HUES48 (cell line): ENCODE measurements around the gene SSR2.

ENCODE experiments used
- H3K27ac ChIP-seq: one replicate; pipeline ENCODE4 v1.7.0; 2013; ENCODE audit warnings: low read depth, low read length, inconsistent platforms
- H3K27me3 ChIP-seq: 2 replicates; pipeline ENCODE4 v1.6.1; 2013; ENCODE audit warnings: mild to moderate bottlenecking, low read length; ENCODE audit not compliant: control insufficient read depth, insufficient read depth
- H3K36me3 ChIP-seq: 2 replicates; pipeline ENCODE4 v1.6.1; 2013; ENCODE audit warnings: low read length; ENCODE audit not compliant: control insufficient read depth, insufficient read depth
- H3K4me1 ChIP-seq: 2 replicates; pipeline ENCODE4 v1.6.1; 2013; ENCODE audit warnings: mild to moderate bottlenecking, low read length; ENCODE audit not compliant: control insufficient read depth, insufficient read depth
- H3K4me3 ChIP-seq: 2 replicates; pipeline ENCODE4 v1.5.1; 2013; ENCODE audit warnings: mild to moderate bottlenecking, low read depth, low read length
- H3K9ac ChIP-seq: 2 replicates; pipeline ENCODE4 v1.6.1; 2013; ENCODE audit warnings: mild to moderate bottlenecking, low read depth, low read length, moderate library complexity
- H3K9me3 ChIP-seq: 2 replicates; pipeline ENCODE4 v1.6.1; 2013; ENCODE audit warnings: low read length; ENCODE audit not compliant: control insufficient read depth, insufficient read depth

SSR2 gene

DNA sequence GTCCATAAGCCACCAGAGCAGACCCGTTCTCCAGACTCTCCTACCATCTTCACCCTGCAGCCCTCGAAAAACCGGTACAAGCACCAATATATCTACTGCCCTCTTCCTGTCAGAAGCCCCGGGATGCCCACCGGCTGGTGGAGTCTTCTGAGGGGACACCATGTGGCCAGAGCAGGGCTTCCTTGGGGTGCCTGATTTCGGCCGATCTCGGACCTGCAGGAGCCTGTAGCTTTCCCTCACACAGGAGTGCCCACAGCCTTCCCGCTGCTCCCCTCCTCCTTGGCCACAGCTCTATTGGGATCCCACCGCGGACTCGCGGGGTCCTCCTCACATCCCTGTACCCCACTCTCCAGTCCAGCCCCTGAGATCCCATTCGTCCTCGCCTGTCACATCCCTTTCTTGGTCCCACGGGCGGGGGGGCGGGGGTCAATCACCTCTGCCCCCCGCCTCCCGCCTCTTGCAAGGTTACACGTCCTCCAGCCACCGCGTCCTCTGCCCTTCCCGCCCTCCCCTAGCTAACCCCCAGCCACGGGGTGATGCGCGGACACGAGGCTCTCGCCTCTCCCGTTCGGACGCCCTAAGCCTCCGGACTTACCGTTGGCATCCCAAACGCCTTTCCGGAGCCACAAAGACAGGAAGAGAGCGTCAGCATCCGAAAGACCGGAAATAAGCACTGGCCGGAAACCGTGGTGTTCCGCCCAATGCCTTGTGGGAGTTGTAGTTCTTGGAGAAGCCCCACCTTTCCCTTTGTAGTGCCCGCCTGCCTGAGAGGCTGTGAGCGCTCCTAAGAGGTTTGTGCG, at the start of gene SSR2:
TSS of gene SSR2 (minus strand) at position 659 of the 800 bp plus-strand sequence. CDS start 784 bp downstream, outside the sequence.
- H3K9me3 ChIP-seq = no peaks in the 10 kb centered on the region
- peak within 1 kb of the TSS; percentile 96 for H3K4me3 ChIP-seq
- H3K36me3 ChIP-seq = peaks cover 28% of the 10 kb centered on the region
- H3K4me1 ChIP-seq = peaks cover 8% of the 10 kb centered on the region; the same call in 1 of the 2 replicates
- H3K9ac ChIP-seq = peak within 1 kb of the TSS; percentile 60
- peaks cover 4% of the 10 kb centered on the region; the same call in 1 of the 2 replicates for H3K27me3 ChIP-seq
- H3K27ac ChIP-seq = no peak within 1 kb of the TSS

DNA sequence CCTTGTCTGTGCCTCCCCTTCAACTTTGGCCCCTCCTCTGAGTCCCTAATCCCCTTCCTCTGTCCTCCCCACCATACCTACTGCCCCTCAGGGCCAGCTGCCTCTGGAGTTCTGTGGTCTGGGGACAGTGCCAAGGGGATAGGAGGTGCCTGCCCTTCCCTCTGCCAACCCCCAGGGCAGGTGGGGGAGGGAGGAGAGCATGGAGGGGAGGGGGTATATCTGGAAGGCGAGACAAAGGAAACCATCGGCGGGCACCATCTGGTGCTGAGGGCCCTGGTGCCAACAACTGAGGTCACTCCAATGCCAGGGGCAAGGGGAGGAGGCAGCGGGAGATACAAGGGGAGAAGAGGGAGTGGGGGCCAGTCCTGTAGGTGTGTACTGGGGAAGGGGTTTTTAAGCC, 49.8 kb upstream of the SSR2 start:
- Histone ChIP-seq H3K27ac (no peak overlapping the region), H3K9ac (no peak overlapping the region), H3K36me3 (peaks cover 18% of the 10 kb centered on the region), H3K9me3 (no peaks in the 10 kb centered on the region), H3K27me3 (no peaks in the 10 kb centered on the region), H3K4me1 (peaks cover 42% of the 10 kb centered on the region), H3K4me3 (no peak overlapping the region)

DNA sequence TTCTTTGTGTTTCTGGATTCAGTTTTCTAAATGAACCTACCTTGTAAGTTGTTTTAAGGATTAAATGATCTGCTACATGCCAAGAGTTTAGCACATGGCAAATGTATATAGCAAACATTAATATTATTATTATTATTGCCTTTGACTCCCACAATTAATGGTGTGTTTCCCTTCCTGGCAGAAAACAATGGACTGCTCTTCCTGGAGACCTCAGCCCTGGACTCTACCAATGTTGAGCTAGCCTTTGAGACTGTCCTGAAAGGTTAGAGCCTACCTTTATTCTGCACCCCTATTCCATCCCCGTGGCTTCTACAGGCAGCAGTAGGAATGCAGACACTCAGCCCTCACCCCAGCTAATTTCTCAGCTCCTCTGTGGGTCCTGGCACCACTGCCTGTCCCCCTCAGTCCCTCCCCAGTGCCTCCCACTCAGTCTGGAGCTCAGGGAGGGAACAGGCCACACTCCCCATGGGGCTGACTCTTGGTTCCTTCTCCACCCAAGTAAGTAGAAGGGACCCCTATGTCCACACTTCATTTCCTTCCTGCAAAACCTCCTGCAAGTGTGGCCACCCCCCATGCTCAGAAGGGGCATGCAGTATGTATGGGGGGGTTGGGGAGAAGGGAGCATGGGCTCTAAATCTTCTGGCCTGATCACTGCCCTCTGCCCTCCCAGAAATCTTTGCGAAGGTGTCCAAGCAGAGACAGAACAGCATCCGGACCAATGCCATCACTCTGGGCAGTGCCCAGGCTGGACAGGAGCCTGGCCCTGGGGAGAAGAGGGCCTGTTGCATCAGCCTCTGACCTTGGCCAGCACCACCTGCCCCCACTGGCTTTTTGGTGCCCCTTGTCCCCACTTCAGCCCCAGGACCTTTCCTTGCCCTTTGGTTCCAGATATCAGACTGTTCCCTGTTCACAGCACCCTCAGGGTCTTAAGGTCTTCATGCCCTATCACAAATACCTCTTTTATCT, 49.0 kb upstream of the SSR2 start:
- Histone ChIP-seq H3K4me1 (peaks cover 34% of the 10 kb centered on the region), H3K36me3 (peaks cover 12% of the 10 kb centered on the region), H3K4me3 (no peak overlapping the region), H3K27me3 (no peaks in the 10 kb centered on the region), H3K9ac (no peak overlapping the region), H3K9me3 (no peaks in the 10 kb centered on the region), H3K27ac (no peak overlapping the region)

DNA sequence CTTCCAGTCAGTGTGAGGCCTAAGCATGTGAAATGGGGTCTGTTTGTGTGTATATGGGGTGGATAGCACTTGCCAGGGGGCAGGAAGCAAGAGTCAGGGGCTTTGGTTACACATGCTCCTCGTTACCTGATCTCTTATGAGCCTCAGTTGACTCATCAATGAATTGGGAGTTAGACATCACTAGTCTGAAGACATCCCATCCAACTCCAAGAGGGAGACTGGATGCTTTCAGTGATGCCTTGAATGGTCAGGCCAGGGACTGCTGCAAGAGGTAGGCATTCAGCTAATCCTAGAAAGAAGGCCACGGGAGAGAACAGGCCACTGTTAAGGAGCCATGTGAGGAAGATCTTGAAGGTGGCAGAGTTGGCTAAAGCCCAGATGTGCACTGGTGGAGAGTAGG, 46.5 kb upstream of the SSR2 start:
- Histone ChIP-seq H3K27me3 (no peaks in the 10 kb centered on the region), H3K9me3 (no peaks in the 10 kb centered on the region), H3K9ac (no peak overlapping the region)

DNA sequence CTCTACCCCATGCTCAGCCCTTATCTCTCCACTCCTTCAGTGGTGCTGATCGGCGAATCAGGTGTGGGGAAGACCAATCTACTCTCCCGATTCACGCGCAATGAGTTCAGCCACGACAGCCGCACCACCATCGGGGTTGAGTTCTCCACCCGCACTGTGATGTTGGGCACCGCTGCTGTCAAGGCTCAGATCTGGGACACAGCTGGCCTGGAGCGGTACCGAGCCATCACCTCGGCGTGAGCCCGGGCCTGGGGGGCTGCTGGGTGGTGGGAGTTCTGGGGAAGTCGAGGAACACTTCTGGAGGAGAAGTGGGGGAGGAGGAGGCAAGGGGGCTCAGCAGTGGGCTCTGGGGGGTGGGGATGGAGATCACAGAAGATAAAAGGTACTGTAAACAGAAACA, 45.1 kb upstream of the SSR2 start:
- no peak overlapping the region for H3K9ac ChIP-seq
- no peaks in the 10 kb centered on the region for H3K9me3 ChIP-seq
- H3K4me1 ChIP-seq = peaks cover 21% of the 10 kb centered on the region
- H3K27me3 ChIP-seq = no peaks in the 10 kb centered on the region; the same call in 1 of the 2 replicates
- peaks cover 9% of the 10 kb centered on the region for H3K36me3 ChIP-seq
- H3K4me3 ChIP-seq = no peak overlapping the region
- H3K27ac ChIP-seq = peak overlapping the region; percentile 28

More for the DNA sequence above, 46.5 kb upstream of the SSR2 start:
- no peak overlapping the region for H3K27ac ChIP-seq
- peaks cover 9% of the 10 kb centered on the region for H3K36me3 ChIP-seq
- H3K4me1 ChIP-seq = peaks cover 20% of the 10 kb centered on the region
- no peak overlapping the region for H3K4me3 ChIP-seq

DNA sequence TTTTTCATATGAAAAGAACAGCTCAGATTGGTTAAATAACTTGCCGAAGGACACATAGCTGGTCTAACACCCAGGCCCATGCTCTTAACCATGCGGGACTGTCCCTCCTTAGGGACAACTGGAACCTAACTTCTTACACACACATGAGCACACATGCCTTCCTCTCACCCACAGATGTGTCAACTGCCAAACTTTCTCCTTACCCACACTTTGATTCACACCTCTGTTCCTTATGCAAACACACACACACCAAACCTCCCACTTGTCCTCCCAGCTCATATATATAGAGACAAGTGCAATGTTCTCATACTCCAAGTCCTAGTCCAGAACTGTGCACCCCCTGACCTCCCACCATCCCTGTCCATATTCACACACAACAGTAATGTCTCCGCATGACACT, 44.5 kb upstream of the SSR2 start:
- Histone ChIP-seq H3K27ac (no peak overlapping the region), H3K4me1 (peaks cover 21% of the 10 kb centered on the region), H3K27me3 (no peaks in the 10 kb centered on the region; the same call in 1 of the 2 replicates), H3K9me3 (no peaks in the 10 kb centered on the region), H3K36me3 (peaks cover 7% of the 10 kb centered on the region), H3K9ac (no peak overlapping the region), H3K4me3 (no peak overlapping the region; the same call in 1 of the 2 replicates)

DNA sequence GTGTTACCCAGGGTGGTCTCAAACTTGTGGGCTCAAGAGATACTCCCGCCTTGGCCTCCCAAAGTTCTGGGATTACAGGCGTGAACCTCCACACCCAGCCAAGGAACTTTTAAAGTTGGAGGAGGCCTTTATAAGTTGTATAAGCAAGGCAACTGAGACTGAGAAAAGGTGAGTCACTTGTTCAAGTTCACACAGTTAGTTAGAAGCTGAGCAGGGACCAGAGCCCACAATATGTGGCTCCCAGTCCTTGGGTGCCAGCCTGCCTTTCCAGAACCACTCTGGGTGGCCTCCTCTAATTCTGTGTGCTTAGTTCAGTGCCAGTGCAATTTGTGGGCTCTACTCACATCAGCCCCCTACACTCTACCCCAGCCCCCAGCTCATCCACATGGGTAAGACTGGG, 43.9 kb upstream of the SSR2 start:
- Histone ChIP-seq H3K36me3 (peaks cover 3% of the 10 kb centered on the region; the same call in 1 of the 2 replicates), H3K4me3 (no peak overlapping the region), H3K9me3 (no peaks in the 10 kb centered on the region), H3K9ac (no peak overlapping the region), H3K27me3 (no peaks in the 10 kb centered on the region; the same call in 1 of the 2 replicates), H3K4me1 (peaks cover 21% of the 10 kb centered on the region), H3K27ac (no peak overlapping the region)

DNA sequence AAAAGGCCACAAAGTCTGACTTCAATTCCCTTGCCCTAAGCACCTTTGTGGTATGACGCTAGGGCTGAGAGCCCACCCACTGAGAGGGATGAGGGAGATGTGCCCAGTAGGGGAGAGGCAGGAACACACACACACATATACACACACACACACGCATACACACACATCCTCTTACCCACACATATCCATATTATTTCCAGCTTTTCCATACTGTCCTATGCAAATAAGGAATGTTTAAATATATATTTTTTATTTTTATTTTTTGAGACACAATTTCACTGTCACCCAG, 43.2 kb upstream of the SSR2 start:
- H3K27ac ChIP-seq = peak overlapping the region; percentile 54
- no peak overlapping the region for H3K4me3 ChIP-seq
- H3K9ac ChIP-seq = no peak overlapping the region
- H3K4me1 ChIP-seq = peaks cover 21% of the 10 kb centered on the region
- H3K27me3 ChIP-seq = no peaks in the 10 kb centered on the region; the same call in 1 of the 2 replicates
- H3K9me3 ChIP-seq = no peaks in the 10 kb centered on the region
- H3K36me3 ChIP-seq = no peaks in the 10 kb centered on the region

DNA sequence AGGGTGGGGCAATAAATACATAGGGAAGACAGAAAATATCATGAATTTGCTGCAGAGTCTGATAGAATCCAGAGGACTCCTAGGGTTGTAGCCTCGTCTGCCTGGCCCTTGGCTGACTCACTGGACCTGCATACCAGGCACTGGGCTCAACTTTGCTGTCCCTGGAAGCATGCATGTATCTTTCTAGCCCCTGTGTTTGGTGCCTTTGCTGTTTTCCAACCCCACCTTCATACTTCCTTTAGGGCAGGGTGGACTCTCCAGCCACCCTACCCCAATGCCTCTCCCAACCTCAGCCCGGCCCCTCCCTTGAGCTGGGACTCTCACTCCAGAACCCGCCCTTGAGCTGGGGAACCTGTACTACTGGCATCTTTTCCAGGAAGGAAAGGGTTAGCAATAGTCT, 41.4 kb upstream of the SSR2 start:
- peaks cover 21% of the 10 kb centered on the region for H3K4me1 ChIP-seq
- peak overlapping the region; percentile 93 for H3K27ac ChIP-seq
- 0 out of 2 replicates have a peak overlapping the region, but pooled peaks have one; percentile 21 for H3K4me3 ChIP-seq
- H3K36me3 ChIP-seq = peaks cover 14% of the 10 kb centered on the region
- no peaks in the 10 kb centered on the region; the same call in 1 of the 2 replicates for H3K27me3 ChIP-seq
- H3K9me3 ChIP-seq = no peaks in the 10 kb centered on the region
- H3K9ac ChIP-seq = no peak overlapping the region

DNA sequence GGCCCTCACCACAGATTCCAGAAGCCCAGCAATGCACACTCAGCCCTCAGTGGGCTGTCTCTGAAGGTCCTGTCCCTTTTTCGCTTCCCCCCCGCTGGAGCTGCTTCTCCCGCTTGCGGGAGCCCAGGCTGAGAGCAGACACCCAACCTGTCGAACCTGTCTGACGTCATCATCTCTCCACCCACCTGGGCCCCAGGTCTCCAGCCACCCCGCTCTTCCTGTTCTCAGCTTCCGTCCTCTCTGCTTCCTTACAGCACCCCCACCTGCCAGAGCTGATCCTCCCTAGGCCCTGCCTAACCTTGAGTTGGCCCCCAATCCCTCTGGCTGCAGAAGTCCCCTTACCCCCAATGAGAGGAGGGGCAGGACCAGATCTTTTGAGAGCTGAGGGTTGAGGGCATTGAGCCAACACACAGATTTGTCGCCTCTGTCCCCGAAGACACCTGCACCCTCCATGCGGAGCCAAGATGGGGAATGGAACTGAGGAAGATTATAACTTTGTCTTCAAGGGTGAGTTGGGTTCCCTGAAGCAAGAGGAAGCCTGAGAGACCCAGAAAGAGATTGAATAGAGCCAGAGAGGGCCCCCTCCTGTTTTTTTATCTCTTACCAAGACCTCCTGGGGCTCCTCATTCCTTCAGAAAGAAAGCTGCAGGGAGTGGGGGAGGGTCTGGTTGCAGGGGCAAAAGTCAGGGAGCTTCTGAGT, 40.3 kb upstream of the SSR2 start, which contains the start of gene RAB25:
TSS of gene RAB25 (plus strand) at position 224 of the 700 bp plus-strand sequence. CDS start at position 465, 241 bp downstream.
- H3K36me3 ChIP-seq = peaks cover 19% of the 10 kb centered on the region
- peaks cover 17% of the 10 kb centered on the region for H3K4me1 ChIP-seq
- H3K27me3 ChIP-seq = no peaks in the 10 kb centered on the region; the same call in 1 of the 2 replicates
- H3K4me3 ChIP-seq = peak within 1 kb of the TSS; percentile 54
- no peaks in the 10 kb centered on the region for H3K9me3 ChIP-seq
- peak within 1 kb of the TSS; percentile 93 for H3K27ac ChIP-seq
- H3K9ac ChIP-seq = peak within 1 kb of the TSS; percentile 57
